Thyroid gland (tissue), 4 donors: ENCODE measurements around the gene EGF.

Experiments used
- CTCF ChIP-seq, 6 experiments: fragments of 200-600 bp in 3 of 6; fragments of 450-650 bp in 3 of 6; sonication (generic) in 3 of 6; IDR thresholded peaks; one replicate each; pipeline ENCODE4 v1.5.1; 2016 to 2019; ENCODE audit warnings: antibody characterized with exemption in 6 of 6, mild to moderate bottlenecking in 2 of 6, inconsistent platforms in 1 of 6, moderate library complexity in 1 of 6
- POLR2A ChIP-seq, 2 donors: fragments of 450-650 bp; IDR thresholded peaks; one replicate each; pipeline ENCODE4 v1.6.1; 2017; ENCODE audit warnings: antibody characterized with exemption in 2 of 2, mild to moderate bottlenecking in 2 of 2, moderate library complexity in 1 of 2

DNA sequence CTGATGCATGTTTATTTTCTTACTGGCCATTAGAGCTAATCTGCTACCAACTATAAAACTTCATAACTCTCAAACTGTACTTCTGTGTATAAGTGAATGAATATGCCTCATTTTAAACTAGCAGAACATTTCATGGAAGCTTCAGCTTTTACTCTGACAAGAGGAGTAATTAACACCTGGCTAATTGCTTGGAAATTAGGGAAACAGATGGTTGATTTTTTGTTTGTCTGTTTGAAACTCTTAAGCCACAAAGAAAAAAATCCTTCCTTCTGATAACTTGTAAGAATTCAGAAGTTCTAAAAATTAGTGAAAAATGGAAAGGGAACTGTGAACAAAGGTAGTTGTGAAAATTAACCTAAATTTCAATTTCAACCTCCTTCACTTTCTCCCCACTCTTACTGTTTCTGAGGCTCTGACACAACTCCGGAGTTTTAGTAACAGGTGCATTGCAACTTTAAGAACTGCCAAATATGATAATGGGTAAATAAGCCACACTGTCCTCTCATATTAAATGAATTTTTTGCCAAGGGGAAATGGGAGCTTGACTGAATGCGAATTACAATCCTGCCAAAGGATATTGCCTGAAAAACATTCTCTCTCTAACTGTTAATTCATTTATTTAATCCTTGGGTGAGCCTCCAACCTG, 1.0 kb downstream of the EGF start:
- TF ChIP-seq CTCF (IDR thresholded peaks at IDR 0.05) = no peak
- no peak for TF ChIP-seq POLR2A (IDR thresholded peaks at IDR 0.05)
